Stimulated activated CD8-positive, alpha-beta memory T cell treated with anti-CD3 and anti-CD28 coated beads, Interleukin-15, amount 100 ng/mL, for 1 hour (primary cell): ENCODE results near the gene HBE1.
"Not testable (repeated sequence)": the region's sequence is repeated elsewhere in the genome, so short reads cannot be mapped to it uniquely, and the experiment has no call there.

Experiments used
- DNase-seq: peaks from one replicate; pipeline ENCODE4 v3.0.0-alpha.2; 2020; ENCODE audit warnings: low read depth

Gene HBE1

DNA sequence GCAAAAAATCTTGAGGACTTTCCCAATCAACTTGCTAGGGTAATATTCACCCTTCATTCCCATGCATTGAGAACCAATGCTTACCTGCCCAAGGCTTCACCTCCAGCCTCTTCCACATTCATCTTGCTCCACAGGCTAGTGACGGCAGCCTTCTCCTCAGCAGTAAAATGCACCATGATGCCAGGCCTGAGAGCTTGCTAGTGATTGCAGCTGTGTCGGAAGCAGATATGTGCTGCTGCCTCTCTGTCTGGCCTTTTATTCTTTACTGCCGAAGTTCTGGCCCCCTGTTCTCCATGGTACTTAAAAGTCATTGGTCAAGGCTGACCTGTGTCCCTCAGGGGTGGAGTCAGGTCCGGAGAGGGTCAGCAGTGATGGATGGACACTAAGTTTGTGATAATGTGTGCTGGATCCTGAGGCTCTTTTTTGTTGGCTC, at the start of gene HBE1:
Gene HBE1 (minus strand): TSS at position 231 of the 433 bp plus-strand sequence. CDS start 55 bp downstream, at position 176.
- DNase-seq = no peak

DNA sequence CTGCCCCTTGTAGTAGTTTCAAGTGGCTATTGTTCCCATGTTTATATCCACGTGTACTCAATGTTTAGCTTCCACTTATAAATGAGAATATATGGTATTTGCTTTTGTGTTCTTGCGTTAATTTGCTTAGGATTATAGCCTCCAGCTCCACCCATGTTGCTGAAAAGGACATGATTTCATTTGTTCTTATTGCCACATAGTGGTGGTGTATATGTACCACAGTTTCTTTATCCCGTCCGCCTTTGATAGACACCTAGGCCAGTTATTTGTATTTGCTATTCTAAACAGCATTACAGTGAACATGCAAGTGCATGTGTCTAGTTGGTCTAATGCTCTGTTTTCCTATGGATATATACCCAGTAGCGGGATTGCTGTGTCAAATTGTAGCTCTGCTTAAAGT, 47.5 kb upstream of the HBE1 start:
- no peak for DNase-seq

- DNase-seq = not testable (repeated sequence)
These were observed 43.7 kb upstream of the HBE1 start for GRCh38 chr11:5313326-5314023.

DNA sequence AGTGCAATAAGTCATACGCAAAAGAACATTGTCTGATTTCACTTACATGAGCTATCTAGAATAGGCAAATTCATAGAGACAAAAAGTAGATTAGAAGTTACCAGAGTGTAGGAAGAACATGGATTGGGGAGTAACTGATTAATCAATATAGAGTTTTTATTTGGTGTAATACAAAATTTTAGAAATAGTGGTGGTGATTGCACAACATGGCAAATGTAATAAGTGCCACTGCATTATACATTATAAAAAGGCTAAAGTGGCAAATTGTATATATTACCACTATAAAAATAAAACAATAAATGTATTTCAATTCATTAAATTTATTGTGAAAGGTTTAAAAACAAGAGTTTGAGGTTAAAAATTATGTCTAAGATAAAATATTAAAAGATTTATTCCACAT, 40.7 kb upstream of the HBE1 start:
- no peak for DNase-seq

DNA sequence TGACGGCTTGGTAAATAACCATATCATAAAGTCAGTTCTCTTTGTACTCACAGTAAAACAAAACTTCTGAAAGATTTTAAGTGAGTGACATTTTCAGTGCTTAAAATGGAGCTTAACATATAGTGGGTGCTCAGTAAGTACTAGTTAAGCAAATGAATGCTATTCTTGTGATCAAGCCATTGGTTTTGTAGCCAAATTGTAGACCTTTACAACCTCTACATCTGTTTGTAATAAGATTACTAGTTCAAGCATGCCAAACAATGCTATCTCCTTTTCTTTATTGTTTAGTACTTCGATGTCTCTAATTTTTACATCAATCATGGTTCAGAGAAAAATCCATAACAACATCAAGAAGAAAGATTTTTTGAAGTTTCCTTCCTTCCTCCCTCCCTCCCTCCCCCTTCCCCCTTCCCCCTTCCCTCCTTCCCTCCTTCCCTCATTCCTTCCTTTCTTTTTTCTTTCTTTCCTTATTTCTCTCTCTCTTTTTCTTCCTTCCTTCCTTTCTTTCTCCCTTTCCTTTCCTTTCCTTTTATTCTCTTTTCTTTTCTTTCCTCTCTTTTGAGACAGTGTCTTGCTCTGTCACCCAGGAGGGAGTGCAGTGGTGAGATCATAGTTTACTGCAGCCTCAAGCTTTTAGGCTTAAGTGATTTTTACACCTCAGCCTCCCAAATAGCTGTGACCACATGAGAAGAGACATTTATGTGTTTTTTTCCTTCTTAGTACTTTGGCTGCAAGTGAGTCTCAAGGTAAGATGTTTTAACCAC, 37.7 kb upstream of the HBE1 start:
- DNase-seq = no peak

DNA sequence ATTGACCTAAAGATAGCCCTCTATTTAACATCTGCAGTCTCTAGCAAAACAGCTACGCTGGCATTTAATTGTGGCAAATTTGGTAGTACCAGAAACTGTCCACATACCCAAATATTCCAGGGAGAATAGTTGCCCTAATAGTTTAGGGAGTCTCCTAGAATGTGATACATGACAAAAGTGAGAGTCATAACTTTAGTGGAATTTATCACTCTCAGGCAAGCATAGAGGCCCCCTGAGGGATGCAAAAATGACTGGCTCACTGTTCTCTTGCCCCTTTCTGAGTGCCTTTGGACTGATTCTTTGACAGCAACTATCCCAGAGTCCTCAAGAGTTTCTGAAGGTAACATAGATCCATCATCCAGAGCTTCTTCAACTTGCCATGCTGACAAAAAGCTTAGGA, 34.3 kb upstream of the HBE1 start:
- no peak for DNase-seq

- no peak for DNase-seq
These were observed 33.9 kb upstream of the HBE1 start for GRCh38 chr11:5303626-5304025.

GRCh38 chr11:5301846-5302245, 32.1 kb upstream of the HBE1 start, which contains the start of gene OR51B4:
Gene OR51B4 (minus strand): TSS chr11:5301946. CDS start chr11:5301946, 0 bp downstream.
- no peak for DNase-seq

- no peak for DNase-seq
These were observed 30.5 kb upstream of the HBE1 start for GRCh38 chr11:5300251-5300650.

DNA sequence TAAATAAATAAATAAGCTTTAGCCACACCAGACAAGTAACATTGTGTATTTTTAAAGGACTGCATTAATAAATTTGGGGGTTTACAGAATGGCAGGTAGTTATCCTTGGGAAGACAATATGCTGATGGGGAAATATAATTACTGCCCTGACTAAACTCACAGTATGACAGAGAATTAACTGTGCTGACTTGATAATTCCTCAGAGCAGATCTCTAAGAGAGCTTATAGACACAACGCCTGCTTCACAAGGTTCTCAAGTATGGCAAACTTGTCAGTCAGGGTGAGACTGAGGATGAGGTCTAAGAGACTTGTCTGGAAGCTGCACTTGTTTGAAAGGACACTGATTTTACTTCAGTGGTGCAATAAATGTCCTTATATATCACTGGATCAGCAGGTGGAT, 28.7 kb upstream of the HBE1 start:
- DNase-seq = no peak

GRCh38 chr11:5297721-5298323, 28.1 kb upstream of the HBE1 start:
- no peak for DNase-seq

DNA sequence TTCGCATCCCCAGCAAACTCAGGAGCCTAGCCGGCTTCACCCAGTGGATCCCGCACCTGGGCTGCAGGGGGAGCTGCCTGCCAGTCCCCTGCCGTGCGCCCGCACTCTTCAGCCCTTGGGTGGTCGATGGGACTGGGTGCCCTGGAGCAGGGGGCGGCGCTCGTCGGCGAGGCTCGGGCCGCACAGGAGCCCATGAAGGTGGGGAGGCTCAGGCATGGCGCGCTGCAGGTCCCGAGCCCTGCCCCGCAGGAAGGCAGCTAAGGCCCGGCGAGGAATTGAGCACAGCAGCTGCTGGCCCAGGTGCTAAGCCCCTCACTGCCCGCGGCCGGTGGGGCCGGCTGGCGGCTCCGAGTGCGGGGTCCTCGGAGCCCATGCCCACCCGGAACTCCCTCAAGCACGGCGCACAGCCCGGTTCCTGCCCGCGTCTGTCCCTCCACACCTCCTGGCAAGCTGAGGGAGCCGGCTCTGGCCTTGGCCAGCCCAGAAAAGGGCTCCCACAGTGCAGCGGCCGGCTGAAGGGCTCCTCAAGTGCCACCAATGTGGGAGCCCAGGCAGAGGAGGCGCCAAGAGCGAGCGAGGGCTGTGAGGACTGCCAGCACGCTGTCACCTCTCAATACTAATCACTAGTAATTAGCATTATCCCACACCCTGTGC, 24.7 kb upstream of the HBE1 start:
- DNase-seq = not testable (repeated sequence)

DNA sequence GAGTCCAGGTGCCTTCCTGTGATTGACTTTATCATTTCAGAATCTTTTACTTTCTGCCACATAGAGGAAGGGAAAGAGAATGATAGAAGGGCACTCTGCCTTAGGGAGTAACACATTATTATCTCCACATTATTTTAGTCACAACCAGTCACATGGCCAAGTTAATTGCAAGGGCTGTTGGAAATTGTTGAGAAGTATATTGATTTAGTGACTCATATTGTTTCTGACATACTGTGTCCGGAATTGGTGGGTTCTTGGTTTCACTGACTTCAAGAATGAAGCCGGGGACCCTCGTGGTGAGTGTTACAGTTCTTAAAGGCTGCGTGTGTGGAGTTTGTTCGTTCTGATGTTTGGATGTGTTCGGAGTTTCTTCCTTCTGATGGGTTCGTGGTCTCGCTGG, 23.3 kb upstream of the HBE1 start:
- DNase-seq = no peak

GRCh38 chr11:5291207-5291838, 21.6 kb upstream of the HBE1 start:
- no peak for DNase-seq

GRCh38 chr11:5290106-5290505, 20.4 kb upstream of the HBE1 start:
- no peak for DNase-seq

GRCh38 chr11:5289696-5290095, 20.0 kb upstream of the HBE1 start:
- DNase-seq = no peak

DNA sequence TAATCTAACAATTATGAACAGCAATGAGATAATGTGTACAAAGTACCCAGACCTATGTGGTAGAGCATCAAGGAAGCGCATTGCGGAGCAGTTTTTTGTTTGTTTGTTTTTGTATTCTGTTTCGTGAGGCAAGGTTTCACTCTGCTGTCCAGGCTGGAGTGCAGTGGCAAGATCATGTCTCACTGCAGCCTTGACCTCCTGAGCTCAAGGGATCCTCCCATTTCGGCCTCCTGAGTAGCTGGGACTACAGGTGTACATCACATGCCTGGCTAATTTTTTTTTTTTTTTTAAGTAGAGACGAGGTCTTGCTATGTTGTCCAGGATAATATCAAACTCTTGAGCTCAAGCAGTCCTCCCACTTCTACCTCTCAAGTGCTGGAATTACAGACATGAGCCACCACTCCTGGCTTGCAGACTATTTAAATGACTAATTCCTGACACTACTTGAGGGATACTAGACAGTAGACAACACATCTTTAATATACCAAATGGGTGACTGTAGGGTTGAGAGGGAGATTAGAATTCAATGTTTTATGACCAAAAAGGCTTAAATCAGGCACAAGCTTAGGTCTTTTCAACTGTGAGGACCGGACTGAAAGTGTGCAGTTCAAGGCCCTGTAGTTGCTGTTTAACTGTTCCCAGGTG, 19.3 kb upstream of the HBE1 start:
- no peak for DNase-seq

DNA sequence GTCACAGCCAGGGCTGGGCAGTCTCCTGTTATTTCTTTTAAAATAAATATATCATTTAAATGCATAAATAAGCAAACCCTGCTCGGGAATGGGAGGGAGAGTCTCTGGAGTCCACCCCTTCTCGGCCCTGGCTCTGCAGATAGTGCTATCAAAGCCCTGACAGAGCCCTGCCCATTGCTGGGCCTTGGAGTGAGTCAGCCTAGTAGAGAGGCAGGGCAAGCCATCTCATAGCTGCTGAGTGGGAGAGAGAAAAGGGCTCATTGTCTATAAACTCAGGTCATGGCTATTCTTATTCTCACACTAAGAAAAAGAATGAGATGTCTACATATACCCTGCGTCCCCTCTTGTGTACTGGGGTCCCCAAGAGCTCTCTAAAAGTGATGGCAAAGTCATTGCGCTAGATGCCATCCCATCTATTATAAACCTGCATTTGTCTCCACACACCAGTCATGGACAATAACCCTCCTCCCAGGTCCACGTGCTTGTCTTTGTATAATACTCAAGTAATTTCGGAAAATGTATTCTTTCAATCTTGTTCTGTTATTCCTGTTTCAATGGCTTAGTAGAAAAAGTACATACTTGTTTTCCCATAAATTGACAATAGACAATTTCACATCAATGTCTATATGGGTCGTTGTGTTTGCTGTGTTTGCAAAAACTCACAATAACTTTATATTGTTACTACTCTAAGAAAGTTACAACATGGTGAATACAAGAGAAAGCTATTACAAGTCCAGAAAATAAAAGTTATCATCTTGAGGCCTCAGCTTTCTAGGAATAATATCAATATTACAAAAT, 18.6 kb upstream of the HBE1 start:
- DNase-seq = no peak

DNA sequence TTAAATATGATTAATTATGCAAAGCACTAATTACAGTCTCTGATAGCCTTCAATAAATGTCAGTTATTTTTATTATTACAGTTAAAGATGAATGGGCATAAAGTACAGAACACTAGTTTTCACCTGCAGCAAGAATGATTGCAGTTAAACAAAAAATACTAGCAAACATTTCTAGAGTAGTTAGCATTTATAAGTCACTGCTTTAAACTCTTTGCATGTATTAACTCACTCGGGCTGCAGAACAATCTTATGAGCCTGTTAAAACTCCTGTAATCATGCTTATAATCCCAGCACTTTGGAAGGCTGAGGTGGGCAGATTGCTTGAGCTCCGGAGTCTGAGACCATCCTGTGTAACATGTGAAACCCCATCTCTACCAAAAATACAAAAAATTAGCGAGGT, 17.2 kb upstream of the HBE1 start:
- no peak for DNase-seq

DNA sequence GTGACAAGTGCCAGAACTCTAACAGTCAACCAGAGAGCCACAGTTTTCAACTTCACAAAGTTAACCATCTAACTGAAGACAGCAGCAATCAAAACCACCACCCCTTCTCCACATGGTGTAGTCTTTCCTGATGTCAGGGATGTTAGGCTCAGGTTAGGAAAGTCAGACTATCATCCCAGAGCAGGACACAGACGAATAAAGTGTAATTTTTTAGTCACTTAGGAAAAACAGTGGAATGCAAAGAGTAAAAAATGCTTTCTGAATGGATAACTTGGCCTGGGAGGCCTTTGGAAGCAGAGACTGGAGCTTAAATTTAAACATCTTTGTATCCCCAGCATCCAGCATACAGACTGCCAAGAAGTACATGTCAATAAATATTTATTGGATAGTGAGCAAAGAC, 16.6 kb upstream of the HBE1 start:
- DNase-seq = no peak
